PC-3 (cell line): Measurements from ENCODE around the gene ABCA12.

Source experiments
- EZH2 ChIP-seq: fragments of 300-600 bp; sonication (generic); IDR thresholded peaks from one replicate; pipeline ENCODE4 v1.6.1; 2017; ENCODE audit warnings: antibody characterized with exemption, mild to moderate bottlenecking, low read length; ENCODE audit not compliant: unreplicated experiment
- TF ChIP-seq, protein P1 (sequence below): fragments of 300-600 bp; sonication (generic); conservative IDR thresholded peaks from 2 replicates; pipeline ENCODE4 v1.5.1; 2017; ENCODE audit warnings: antibody characterized with exemption, low read depth, mild to moderate bottlenecking, low read length

DNA sequence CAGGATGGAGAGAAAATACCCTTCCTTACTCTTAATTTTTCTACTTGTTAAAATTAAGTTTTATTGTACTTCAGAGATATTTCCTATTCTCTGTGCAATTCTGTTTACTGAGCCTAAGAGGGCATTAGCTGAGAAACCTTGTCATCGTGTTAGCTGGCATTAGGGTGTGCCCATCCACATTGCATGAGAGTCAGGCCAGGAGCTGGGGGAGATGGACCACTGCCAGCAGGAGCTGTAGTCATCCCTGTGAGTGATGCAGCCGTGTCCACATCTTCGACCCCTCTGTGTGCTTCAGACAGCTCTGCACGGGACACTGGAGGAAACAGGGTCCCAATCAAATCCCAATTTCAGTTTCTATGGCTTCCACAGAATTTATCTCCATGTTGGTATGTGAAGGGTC lies 34.2 kb downstream of the ABCA12 start:
- TF ChIP-seq, protein P1, sequence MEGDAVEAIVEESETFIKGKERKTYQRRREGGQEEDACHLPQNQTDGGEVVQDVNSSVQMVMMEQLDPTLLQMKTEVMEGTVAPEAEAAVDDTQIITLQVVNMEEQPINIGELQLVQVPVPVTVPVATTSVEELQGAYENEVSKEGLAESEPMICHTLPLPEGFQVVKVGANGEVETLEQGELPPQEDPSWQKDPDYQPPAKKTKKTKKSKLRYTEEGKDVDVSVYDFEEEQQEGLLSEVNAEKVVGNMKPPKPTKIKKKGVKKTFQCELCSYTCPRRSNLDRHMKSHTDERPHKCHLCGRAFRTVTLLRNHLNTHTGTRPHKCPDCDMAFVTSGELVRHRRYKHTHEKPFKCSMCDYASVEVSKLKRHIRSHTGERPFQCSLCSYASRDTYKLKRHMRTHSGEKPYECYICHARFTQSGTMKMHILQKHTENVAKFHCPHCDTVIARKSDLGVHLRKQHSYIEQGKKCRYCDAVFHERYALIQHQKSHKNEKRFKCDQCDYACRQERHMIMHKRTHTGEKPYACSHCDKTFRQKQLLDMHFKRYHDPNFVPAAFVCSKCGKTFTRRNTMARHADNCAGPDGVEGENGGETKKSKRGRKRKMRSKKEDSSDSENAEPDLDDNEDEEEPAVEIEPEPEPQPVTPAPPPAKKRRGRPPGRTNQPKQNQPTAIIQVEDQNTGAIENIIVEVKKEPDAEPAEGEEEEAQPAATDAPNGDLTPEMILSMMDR: no peak
- no peak for TF ChIP-seq EZH2
